ENCODE data around the gene PCNX2. TPM values are rescaled to one million over a fixed set of nuclear protein-coding genes. Genes with fewer than 3 reads are reported as not detected.

PCNX2 gene
- total and polyA plus RNA-seq, 2 donors (not counting 3 experiments of a cell fraction or from before 2014, with no cell fraction given) = 6.6 to 11.0 TPM

DNA sequence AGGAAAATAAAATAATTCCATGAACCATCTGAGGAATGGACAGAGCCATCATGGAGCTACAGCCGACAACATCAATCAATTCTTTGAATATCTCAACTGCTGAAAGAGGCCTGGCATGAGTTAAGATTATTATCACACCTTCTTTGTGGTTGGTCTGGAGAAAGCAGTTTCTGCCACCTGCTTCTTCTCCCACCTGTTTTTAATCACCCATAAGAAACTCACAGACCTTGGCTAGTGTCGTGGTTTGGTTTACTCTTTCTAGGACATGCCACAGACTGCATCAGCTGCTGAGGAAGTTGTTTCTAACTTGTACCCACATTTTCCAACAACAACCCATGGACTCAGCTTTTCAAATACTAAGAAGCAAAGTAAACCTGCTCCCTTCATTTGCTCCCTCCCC lies 279.6 kb downstream of the PCNX2 start:
- Histone ChIP-seq H3K9me3 (replicated peaks; ENCODE audit: control insufficient read depth, insufficient read depth, low read length) (no peaks in the 10 kb centered on the region), H3K79me2 (ENCODE audit: control insufficient read depth, insufficient read depth, low read length) (no peaks in the 10 kb centered on the region), H4K20me1 (replicated peaks; ENCODE audit: control insufficient read depth, extremely low read depth, insufficient read depth, low read length) (no peaks in the 10 kb centered on the region), H3K9ac (replicated peaks; ENCODE audit: extremely low read depth, insufficient read depth, low read length) (no peak overlapping the region), H3K36me3 (ENCODE audit: control insufficient read depth in 2 of 2, extremely low read depth in 1 of 2, insufficient read depth in 2 of 2, low read length in 2 of 2) (no peaks in the 10 kb centered on the region), H3K27me3 (ENCODE audit: control insufficient read depth in 2 of 2, insufficient read depth in 2 of 2, low read length in 2 of 2) (no peaks in the 10 kb centered on the region), H3K4me3 (replicated peaks in 1 of 3; ENCODE audit: insufficient read depth in 1 of 3, low read depth in 1 of 3, low read length in 3 of 3) (no peak overlapping the region), H3K4me1 (ENCODE audit: control insufficient read depth, extremely low read depth, insufficient read depth, low read length) (peaks cover 10% of the 10 kb centered on the region), H2AFZ (ENCODE audit: low read depth, low read length) (no peak overlapping the region), H3K9me1 (replicated peaks; ENCODE audit: control insufficient read depth, extremely low read depth, insufficient read depth, low read length) (no peaks in the 10 kb centered on the region), H3K4me2 (ENCODE audit: insufficient read depth, low read length) (no peak overlapping the region), H3K27ac (ENCODE audit: insufficient read depth, low read depth, low read length) (no peak overlapping the region)
- FAIRE-seq (no peak), DNase-seq (ENCODE audit: low read depth, low spot score) (no peak)
- dilution Hi-C loops (cut with MboI; ENCODE audit: extremely low pct_ligation_motif_present, low sequenced_read_pairs) = no loop called here
- TF ChIP-seq MYC (IDR thresholded peaks at IDR 0.05; ENCODE audit: low read depth, low read length) (no peak), FOS (IDR thresholded peaks at IDR 0.05; ENCODE audit: borderline replicate concordance, insufficient read depth, low read length) (no peak), EZH2 (IDR thresholded peaks at IDR 0.05; ENCODE audit: borderline replicate concordance, low read depth, low read length, severe bottlenecking) (no peak), JUN (IDR thresholded peaks at IDR 0.05; ENCODE audit: borderline replicate concordance, insufficient read depth, insufficient read length, low read depth) (no peak), GATA2 (IDR thresholded peaks at IDR 0.05; ENCODE audit: insufficient read depth, insufficient read length, low read depth, low read length) (no peak), POLR2AphosphoS5 (IDR thresholded peaks at IDR 0.05; ENCODE audit: insufficient read depth, low read depth, low read length) (no peak), POLR2A (IDR thresholded peaks at IDR 0.05; ENCODE audit: low read depth, low read length) (no peak)
- TF ChIP-seq, protein P1, sequence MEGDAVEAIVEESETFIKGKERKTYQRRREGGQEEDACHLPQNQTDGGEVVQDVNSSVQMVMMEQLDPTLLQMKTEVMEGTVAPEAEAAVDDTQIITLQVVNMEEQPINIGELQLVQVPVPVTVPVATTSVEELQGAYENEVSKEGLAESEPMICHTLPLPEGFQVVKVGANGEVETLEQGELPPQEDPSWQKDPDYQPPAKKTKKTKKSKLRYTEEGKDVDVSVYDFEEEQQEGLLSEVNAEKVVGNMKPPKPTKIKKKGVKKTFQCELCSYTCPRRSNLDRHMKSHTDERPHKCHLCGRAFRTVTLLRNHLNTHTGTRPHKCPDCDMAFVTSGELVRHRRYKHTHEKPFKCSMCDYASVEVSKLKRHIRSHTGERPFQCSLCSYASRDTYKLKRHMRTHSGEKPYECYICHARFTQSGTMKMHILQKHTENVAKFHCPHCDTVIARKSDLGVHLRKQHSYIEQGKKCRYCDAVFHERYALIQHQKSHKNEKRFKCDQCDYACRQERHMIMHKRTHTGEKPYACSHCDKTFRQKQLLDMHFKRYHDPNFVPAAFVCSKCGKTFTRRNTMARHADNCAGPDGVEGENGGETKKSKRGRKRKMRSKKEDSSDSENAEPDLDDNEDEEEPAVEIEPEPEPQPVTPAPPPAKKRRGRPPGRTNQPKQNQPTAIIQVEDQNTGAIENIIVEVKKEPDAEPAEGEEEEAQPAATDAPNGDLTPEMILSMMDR (IDR thresholded peaks at IDR 0.05; ENCODE audit: extremely low read depth in 1 of 2, insufficient read depth in 1 of 2, low read depth in 1 of 2, low read length in 2 of 2) = no peak
- TF ChIP-seq, protein P2, sequence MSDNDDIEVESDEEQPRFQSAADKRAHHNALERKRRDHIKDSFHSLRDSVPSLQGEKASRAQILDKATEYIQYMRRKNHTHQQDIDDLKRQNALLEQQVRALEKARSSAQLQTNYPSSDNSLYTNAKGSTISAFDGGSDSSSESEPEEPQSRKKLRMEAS (IDR thresholded peaks at IDR 0.05; ENCODE audit: insufficient read depth, insufficient read length) = no peak
- ChIA-PET CTCF (interaction anchor here (1.0 kb wide), 1 partner anchor 29 kb away, joined by 3 read pairs; no protein-coding TSS in a partner anchor), POLR2A (no interaction called here)
- no TSS peak for BruUV-seq (replicated peaks)
- intact Hi-C loops (cut with micrococcal nuclease) = no loop called here
